ENCODE measurements around the gene EPN1. TPM values are rescaled to one million over a fixed set of nuclear protein-coding genes. Genes with fewer than 3 reads are reported as not detected.
A peak's percentile ranks its signal among the peaks of the same experiment; 100 is the strongest.

The EPN1 gene
- total and polyA plus RNA-seq, 9 of the 15 experiments (the other 6 are each of a cell fraction or from before 2014, with no cell fraction given), result 0.08 to 138 (median 12.7) TPM

GRCh38 chr19:55640577-55641425 is 34.2 kb upstream of the EPN1 start, which contains the start of gene ZNF580 (continued):
- TF ChIP-seq KDM2B (CRISPR knock-in tag; IDR thresholded peaks at IDR 0.05) (no peak), ASH1L (IDR thresholded peaks at IDR 0.05; ENCODE audit: borderline replicate concordance, low read depth, partially characterized antibody) (no peak), GABPB2 (CRISPR knock-in tag; conservative IDR thresholded peaks at IDR 0.05) (no peak), UBTF (IDR thresholded peaks at IDR 0.05; ENCODE audit: borderline replicate concordance in 1 of 2, low read depth in 2 of 2, low read length in 2 of 2) (peak; percentile 62 to 70; a peak in 3 of 4 replicates), ZNF436 (CRISPR knock-in tag; IDR thresholded peaks at IDR 0.05) (0 out of 2 replicates have a peak, but pooled peaks have one; percentile 23), JUND (IDR thresholded peaks at IDR 0.05; ENCODE audit: borderline replicate concordance, low read depth, low read length) (no peak), JUND (tag; IDR thresholded peaks at IDR 0.05; ENCODE audit: borderline replicate concordance, low read depth, low read length) (no peak), HNRNPLL (IDR thresholded peaks at IDR 0.05; ENCODE audit: low read depth, low read length, poor library complexity, severe bottlenecking) (no peak), SRF (CRISPR knock-in tag; IDR thresholded peaks at IDR 0.05) (no peak), EWSR1 (IDR thresholded peaks at IDR 0.05; ENCODE audit: borderline replicate concordance, low read depth, partially characterized antibody) (no peak)
